VCaP (cell line): Measurements from ENCODE around the gene FHOD1.

Experiments used
- H3K27ac ChIP-seq: fragments of 450-650 bp; 2 replicates; pipeline ENCODE4 v1.5.1; 2017
- TF ChIP-seq, protein P1 (sequence below): fragments of 450-650 bp; conservative IDR thresholded peaks from 2 replicates; pipeline ENCODE4 v1.5.1; 2017; ENCODE audit warnings: mild to moderate bottlenecking, moderate library complexity

Gene FHOD1

DNA sequence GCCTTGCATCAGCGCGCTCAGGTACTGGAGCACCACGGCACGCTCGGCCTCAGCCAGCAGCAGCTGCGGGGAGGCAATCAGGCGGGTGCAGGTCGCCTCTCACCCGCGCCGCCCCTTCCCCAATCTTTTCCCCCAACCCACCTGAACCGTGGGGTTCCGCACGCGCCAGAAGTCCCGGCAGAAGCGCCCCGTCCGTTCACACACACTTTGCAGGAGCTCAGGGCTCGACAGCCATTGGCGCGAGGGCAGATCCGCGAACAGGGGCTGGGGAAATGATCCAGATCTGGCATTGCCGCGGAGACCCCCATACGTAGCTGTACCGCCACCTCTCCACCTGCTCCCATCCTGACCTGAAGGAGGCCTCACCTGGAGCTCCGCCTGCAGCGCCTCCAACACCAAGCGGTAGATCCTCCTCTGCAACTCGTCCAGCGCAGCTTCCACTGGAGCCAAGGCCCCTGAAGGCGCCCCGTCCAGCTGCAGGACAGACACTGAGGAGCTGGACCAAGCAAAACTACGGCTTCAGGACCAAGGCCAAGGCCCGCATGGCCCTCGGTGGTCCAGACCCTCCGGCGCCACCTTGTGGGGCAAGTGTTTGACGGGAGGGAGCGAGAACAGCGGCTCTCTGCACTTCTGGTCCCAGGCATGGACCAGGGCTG is 62.2 kb downstream of the FHOD1 start:
- H3K27ac ChIP-seq = peak overlapping the region; percentile 85
- TF ChIP-seq, protein P1, sequence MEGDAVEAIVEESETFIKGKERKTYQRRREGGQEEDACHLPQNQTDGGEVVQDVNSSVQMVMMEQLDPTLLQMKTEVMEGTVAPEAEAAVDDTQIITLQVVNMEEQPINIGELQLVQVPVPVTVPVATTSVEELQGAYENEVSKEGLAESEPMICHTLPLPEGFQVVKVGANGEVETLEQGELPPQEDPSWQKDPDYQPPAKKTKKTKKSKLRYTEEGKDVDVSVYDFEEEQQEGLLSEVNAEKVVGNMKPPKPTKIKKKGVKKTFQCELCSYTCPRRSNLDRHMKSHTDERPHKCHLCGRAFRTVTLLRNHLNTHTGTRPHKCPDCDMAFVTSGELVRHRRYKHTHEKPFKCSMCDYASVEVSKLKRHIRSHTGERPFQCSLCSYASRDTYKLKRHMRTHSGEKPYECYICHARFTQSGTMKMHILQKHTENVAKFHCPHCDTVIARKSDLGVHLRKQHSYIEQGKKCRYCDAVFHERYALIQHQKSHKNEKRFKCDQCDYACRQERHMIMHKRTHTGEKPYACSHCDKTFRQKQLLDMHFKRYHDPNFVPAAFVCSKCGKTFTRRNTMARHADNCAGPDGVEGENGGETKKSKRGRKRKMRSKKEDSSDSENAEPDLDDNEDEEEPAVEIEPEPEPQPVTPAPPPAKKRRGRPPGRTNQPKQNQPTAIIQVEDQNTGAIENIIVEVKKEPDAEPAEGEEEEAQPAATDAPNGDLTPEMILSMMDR = no peak

DNA sequence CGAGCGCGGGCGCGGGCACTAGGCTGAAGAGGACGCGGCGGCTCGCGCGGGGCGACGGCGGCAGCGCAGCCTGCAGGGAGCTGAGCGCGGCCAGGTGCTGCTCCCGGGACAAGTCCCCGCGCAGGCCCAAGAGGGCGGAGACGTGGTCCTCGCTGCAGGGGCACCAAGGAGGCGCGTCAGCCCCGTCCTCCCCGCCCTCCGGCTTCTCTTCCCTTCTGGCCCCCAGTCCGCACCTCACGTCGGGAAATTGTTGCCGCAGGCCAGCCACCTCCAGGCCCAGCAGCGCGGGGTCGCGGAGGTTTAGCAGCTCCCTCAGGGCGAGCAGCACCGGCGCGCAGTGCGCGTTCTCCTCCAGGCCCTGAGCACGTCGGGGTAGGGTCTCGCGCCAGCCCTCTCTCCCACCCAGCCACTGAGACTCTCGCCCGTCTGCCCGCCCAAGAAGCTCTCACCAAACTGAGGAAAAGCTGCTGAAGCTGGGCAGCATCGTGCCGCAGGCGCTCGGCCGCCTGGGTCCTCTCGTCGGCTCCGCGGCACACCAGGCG is 62.8 kb downstream of the FHOD1 start:
- H3K27ac ChIP-seq = peak overlapping the region; percentile 85
- TF ChIP-seq, protein P1 = no peak

DNA sequence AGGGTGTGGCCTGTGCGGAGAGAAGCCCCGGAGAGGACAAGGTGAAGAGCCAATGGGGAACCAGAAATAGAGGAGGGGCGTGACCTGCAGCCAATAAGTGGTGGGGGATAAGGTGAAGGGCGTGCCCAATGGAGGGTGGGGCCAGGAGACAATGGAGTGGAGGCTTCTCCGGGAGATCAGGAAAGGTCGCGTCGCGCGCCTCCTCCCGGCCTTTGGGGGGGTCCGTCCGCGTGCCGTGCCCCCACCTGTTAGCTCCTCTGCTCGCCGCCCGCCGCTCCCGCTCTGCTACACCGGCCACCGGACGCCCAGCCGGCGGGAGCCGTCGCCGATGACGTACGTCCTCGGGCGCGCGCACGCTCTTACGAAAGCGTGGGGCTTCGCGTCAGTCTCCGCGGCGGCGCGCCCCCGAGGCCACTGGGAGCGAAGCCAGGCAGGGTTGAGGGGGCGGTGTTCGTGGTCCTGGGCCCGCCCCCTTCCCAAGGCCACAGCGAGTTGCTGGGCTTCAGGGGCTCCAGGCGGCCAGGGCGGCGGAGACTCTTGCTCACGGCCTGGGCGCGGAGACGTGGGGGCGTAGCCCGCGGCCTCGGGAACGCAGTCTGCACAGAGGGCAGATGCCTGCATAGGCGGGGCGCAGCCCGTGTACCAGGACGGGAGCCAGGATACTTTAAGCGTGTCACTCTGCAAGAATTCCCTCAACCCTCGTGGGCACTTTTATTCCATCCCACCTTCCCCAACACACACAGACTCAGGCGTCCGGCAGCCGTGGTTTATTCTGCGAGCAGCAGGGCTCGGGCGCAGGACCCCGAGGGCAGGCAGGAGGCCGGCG is 63.4 kb downstream of the FHOD1 start, which contains the start of gene MATCAP1:
MATCAP1 (minus strand) TSS at position 337 of the 826 bp plus-strand sequence. CDS start 3,353 bp downstream, outside the sequence.
- TF ChIP-seq, protein P1 = no peak
- peak within 1 kb of the TSS; percentile 85 for H3K27ac ChIP-seq

DNA sequence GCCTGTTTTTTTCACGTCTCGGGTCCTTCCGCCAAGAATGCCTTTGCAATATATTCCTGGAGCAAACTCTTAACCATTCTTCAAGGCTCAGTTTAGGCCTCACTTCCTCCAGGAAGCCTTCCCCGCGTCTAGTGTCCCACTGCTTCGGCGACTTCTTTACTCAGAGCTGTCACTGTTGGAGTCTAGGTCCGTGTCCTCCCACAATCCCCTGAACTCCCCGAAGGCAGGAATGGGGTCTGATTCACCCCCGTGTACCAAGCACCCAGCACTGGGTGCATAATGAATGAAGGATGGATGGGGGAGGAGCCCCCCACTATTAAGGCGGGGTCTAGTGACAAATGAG is 64.0 kb downstream of the FHOD1 start:
- peak overlapping the region; percentile 85 for H3K27ac ChIP-seq
- TF ChIP-seq, protein P1 = no peak

DNA sequence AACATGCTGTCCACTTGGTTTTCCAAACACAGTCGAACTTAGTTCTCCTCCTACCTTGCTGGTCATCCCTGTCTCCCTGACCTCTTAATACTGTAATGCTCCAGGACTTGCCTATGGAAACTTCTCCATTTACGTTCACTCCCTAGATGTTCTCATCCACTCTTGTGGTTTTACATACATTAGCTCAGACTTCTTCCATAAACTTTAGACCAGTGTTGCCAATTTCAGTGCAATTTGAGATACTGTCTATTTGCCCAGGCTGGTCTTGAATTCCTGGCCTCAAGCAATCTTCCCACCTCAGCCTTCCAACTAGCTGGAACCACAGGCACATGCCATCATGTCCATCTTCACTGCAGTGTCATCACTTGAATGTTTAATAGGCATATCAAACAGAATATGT is 65.0 kb downstream of the FHOD1 start:
- TF ChIP-seq, protein P1 = no peak
- no peak overlapping the region for H3K27ac ChIP-seq

DNA sequence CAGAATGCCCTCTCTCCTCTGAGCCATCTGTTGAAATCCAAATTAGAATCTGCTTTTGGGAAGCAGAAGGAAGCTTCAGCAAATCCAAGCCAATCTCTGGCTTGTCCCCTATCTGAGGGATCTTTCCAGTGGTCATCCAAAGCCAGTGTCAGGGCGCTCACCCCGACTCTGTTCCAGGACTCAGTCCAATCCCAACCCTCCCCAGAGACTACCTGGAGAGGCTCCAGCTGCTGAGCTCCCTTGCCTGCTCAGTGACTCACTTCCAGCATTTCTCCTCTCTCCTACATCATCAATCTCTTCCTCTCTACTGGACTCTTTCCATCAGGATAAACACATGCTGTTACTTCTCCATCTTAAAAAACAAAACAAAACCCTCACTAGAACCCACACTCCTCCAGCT is 65.9 kb downstream of the FHOD1 start:
- TF ChIP-seq, protein P1 = no peak
- no peak overlapping the region for H3K27ac ChIP-seq

DNA sequence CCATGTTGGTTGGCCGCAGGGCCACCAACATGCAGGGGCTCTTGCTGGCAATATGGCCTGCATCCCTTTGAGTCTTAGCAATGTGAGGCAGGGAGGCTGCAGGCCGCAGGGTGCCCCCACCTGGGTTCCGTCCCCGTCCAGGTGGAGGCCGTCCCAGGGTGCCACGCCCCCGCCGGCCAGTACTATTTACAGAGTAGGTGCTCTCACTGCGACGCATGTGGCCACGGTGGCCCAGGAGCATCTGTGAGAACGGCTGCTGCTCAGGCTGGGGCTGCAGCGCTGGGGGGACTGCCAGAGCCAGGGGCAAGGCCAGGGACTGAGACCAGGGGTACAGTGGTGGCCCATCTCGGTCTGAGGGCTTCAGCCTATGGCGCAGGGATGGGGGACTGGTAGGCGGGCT is 67.1 kb downstream of the FHOD1 start:
- TF ChIP-seq, protein P1 = no peak
- no peak overlapping the region for H3K27ac ChIP-seq
